NCI-H2081 (cell line): Measurements from ENCODE around the gene ARMH1.

Experiments used
- DNase-seq, 2 experiments: peaks; one replicate each; lab custom pipeline; 2025; lab: John Stamatoyannopoulos, UW

The ARMH1 gene

DNA sequence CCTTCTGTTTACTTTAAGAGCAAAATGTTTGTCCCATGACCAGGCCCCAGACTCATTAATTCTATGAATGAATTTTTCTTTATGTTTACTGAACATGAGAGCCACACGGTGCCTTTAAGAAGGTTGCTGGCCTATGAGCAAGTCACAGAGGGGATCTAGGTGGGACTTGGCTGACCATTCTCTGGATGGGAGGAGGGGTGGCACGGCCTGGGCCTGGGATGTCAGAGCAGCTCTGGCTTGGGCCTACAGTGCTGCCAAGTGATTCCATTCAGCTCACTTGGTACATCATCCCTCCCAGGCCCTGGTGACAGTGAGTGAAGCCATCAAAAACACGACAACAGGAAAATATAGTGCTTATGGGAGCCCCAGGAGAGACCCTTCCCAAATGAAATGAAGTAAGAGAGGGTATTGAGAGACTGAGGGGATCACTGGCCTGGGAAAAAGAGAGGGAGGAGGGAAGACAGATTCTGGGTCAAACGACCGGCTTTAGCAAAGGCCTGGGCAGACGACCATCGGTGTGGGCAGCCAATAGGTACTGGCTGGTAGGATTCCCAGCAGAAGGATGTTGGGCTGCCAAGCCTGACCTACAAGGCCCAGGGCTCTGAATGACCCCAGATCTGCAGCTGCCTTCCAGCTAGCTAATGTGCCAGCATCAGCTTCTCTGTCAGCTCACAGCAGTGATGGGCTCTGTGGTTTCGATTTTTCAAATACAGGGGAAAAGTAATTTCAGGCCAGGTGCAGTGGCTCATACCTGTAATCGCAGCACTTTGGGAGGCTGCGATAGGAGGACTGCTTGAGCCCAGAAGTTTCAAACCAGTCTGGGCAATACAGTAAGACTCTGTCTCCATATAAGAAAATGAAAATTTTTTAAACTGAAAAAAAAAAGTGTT lies 3.5 kb upstream of the ARMH1 start:
- DNase-seq, result no peak

DNA sequence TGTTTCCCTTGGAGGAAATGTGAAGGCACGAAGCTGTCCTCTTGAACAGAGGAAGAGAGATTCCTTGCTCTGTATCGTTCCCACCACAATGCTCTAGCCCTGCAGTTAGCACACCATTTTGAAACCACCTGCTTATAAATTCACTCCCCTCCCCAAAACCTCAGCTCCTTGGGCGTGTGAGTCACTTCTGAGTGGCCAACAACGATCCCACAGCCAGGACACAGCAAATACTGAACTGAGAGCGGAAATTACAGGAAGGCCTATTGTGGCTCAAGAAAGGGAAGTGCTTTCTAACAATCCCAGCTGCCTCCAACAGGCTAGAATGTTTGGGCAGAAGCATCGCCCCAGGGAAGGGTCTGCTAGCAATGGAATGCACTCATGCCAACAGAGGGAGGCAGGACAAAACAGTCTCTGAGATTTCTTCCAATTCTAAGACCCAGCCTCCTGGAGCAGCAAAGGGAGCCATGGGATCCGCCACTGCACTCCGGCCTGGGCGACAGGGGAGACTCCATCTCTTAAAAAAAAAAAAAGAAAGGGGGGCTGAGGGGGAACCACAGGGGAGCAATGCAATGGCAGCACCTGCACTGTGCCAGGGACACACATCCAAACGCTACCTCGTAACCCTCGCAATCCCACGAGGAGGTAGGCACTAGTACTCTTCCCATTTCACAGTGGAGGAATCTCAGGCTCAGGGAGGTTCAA lies 2.1 kb upstream of the ARMH1 start:
- DNase-seq, result no peak

GRCh38 chr1:44672961-44673674 lies 1.4 kb upstream of the ARMH1 start:
- DNase-seq, result no peak

GRCh38 chr1:44673675-44674112 lies 820 bp upstream of the ARMH1 start:
- no peak for DNase-seq

DNA sequence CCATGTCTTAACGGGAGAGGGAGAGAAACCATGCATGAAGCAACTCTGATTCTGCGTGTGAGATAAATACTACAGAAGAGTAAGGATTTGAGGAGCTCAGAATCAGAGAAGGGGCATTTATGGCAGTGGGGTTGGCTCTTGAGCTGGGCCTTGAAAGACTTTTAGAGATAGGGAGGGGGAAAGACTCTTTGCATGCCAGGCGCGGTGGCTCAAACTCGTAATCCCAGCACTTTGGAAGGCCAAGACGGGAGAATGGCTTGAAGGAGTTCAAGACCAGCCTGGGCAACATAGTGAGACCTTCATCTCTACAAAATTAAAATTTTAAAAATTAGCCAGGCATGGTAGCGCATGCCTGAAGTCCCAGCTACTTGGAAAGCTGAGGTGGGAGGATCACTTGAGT lies 672 bp downstream of the ARMH1 start:
- DNase-seq, result no peak

GRCh38 chr1:44676484-44677200 lies 2.1 kb downstream of the ARMH1 start:
- DNase-seq, result no peak

DNA sequence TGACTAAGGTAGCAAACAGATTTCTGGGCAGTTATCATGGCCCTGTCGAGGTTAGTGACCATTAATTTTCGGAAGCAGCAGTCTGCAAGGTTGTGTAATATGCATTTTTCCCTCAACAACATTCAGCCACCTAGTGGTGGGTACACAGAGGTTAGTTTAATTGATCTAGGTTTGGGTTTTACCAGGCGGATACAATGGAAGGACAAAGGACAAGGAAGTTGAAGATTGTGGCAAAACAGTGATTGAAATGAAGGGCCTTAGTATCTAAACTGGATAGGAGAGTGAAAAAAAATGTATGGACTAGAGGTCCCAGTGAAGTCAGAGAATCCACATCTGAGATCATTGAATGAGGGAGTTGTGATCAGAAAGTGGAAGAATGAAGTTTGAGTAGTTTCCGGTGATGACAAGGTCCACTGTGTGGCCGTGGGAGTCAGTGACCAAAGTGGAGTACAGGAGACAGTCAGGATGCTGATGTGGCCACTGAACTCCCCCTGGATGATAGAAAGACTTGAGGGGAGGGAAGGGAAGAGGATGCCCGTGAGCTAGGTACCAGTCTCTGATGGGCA lies 2.8 kb downstream of the ARMH1 start:
- DNase-seq, result peak; percentile 33 to 50

DNA sequence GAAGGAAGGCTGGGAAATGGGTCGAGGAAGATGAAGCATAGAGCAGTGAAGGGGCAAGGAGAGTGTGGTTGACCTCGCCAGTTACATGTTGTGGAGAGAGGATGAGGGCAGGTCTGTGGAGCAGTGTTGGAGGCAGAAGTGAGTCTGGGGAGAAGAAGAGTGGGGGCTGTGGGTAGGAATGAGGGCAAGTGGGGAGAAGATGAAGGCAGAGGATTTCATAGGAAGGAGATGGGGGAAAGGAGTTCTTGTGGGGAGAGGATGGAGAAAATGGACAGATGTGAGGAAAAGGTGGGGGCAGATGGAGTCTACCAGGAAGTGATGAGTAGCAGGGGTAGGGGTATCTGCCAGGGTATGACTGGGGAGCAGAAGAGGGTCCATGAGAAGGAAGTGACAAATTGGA lies 3.6 kb downstream of the ARMH1 start:
- no peak for DNase-seq

- DNase-seq, result no peak
Measured at GRCh38 chr1:44678626-44679025, 4.1 kb downstream of the ARMH1 start.

DNA sequence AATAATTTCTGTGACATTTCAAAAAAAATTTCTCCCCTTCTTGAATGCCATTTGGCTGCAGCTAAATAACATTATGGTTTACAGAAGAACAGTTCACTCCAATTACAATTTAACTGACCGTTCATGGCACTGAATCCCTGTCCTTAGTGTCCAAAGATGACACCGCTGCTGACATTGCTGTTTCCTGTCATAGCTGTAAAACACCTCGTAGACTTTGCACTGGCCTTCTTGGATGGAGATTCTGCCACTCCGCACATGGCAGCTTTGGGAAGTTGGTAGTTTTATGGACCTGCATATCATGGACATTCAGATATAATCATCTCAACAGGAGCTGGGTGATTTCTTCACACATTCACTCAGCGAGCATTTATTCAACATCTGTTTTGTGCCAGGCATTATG lies 5.0 kb downstream of the ARMH1 start:
- DNase-seq, result no peak

- DNase-seq, result peak in 1 of 2 experiments; percentile 49
Measured at GRCh38 chr1:44681905-44682882, 7.7 kb downstream of the ARMH1 start.

- no peak for DNase-seq
Measured at GRCh38 chr1:44682883-44683265, 8.4 kb downstream of the ARMH1 start.

GRCh38 chr1:44684525-44684924 lies 10.0 kb downstream of the ARMH1 start:
- DNase-seq, result no peak

DNA sequence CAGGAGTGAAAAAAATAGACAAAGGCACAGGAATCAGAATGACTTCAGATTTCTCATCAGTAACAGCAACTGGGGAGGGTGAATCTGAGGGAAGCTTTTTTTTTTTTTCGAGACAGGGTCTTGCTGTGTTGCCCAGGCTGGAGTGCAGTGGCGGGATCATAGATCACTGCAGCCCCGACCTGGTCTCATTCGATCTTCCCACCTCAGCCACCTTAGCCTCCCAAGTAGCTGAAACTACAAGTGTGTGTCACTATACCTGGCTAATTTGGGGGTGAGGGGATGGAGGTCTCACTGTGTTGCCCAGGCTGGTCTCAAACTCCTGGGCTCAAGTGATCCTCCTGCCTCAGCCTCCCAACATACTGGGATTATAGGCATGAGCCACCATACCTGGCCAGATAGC lies 10.7 kb downstream of the ARMH1 start:
- DNase-seq, result no peak

GRCh38 chr1:44685881-44686280 lies 11.4 kb downstream of the ARMH1 start:
- no peak for DNase-seq

DNA sequence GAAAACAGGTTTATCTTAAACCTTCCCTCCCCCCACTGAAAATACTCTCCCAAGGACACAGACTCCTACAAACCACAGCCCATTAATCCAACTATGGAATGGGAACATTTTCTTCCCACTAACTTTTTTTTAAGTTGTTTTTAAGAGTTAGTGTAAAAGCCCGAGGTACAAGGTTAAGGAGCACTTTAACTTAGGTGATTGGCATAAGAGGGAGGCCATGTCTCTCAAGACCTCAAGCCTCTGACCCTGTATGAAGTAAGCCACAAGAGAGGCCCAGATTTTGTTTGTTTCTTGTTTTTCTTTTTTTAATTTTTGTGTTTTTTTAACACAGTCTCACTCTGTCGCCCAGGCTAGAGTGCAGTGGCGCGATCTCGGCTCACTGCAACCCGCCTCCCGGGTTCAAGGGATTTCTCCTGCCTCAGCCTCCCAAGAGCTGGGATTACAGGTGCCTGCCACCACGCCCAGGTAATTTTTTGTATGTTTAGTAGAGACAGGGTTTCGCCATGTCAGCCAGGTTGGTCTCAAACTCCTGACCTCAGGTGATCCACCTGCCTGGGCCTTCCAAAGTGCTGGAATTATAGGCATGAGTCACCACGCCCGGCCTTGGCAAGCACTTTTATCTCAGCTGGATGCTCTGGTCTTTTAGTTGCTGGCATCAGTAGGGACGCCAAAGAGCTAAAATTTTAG lies 14.4 kb downstream of the ARMH1 start:
- no peak for DNase-seq

GRCh38 chr1:44689447-44689765 lies 14.9 kb downstream of the ARMH1 start:
- no peak for DNase-seq

DNA sequence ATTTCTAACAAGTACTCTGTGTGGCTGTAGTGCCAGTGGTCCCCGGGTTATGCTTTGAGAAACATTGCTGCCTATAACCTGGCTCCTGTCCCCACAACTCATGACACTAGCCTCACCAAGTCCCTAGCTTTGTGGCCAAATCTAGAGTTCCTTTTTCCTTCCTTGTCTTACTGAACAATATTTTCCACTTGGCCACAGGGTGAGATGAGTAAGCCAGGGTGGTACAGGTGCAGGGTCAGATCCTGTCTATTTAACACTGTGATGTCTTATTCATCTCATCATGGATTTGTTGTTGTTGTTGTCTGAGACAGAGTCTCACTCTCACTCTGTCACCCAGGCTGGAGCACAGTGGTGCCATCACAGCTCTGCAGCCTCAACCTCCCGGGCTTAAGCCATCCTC lies 18.6 kb downstream of the ARMH1 start:
- DNase-seq, result no peak

DNA sequence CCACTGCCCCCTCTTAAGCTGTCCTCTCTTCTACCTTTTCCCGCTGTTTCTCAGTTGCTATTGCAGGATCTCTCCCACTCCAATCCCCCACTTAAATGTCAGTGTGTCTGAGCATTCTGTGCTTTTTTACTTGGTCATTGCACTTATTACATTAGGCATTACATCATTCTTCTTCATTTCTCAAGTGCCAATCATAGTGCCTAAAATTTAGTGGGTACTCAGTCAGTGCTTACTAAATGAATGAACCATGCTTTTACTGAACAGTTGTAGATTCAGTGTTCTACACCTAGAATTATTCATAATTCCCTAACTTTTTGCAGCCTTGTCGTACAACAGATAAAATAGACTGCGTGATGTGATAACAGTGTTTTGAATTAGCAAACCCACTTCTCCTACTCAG lies 19.4 kb downstream of the ARMH1 start:
- DNase-seq, result no peak

DNA sequence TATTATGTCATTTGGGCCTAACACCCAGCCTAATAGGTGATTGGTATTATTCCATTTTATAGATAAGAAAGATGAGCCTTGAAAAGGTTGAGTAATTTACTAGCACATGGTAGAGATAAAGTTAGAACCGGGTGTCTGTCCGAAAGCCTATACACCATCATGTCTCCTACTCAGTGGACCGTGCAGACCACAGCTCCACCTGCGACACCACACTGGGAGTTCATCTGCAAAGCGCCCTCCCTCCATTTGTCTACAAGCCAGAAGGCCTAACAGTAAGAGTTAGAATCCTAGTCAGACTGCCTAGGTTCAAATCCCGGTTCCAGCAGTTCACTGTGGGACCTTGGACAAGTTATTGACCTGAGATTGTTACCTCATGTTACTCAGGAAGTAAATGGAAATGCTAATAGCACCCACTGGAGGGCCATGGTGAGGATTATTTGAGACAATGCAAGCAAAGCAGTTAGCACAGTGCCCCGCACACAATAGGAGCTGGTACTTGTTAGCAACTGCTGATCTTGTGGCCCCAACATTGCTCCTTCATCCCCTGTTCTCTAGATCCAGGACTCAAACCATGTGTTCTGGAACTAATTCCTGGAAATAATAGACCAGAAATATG lies 20.5 kb downstream of the ARMH1 start:
- DNase-seq, result no peak
